ENCODE measurements around the gene ANKRD13B.

DNA sequence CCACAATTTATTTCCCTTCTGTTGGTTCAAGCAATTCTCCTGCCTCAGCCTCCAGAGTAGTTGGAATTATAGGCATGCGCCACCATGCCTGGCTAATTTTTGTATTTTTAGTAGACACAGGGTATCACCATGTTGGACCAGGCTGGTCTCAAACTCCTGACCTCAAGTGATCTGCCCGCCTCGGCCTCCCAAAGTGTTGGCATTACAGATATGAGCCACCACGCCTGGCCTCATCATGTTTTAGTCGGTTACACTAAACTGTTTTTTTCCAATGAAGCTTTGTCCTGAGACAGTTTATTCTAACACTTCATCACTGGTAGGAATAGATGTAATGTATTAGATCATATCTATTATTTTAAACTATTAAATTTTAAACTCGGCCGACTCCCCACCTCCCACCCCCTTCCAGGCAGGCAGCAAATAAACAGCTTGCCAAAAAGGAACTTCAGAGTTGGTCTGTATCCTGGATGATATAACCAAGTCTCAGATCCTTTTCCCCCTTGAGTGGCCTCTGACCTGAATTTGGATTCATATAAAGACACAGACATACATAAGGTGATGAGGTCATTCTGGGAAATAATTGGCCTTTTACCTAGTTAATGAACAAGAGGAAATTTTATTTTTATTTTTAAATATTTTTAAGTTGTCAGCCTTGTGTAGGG, 48.2 kb downstream of the ANKRD13B start:
- no peak for TF ChIP-seq CTCF (optimal IDR thresholded peaks at IDR 0.05 in 1 of 3, IDR thresholded peaks at IDR 0.05 in 1 of 3, conservative IDR thresholded peaks at IDR 0.05 in 1 of 3; ENCODE audit: extremely low read depth in 1 of 3, insufficient read depth in 2 of 3, low read length in 3 of 3)
- TF ChIP-seq EZH2 (IDR thresholded peaks at IDR 0.05; ENCODE audit: low read length): no peak
